K562 (cell line): ENCODE data around the gene POP5. TPM values are rescaled to one million over a fixed set of nuclear protein-coding genes. Genes with fewer than 3 reads are reported as not detected.
A peak's percentile ranks its signal among the peaks of the same experiment; 100 is the strongest.

ENCODE experiments used
- BACH1 ChIP-seq: fragments of 200-800 bp; sonication (Bioruptor generic); IDR thresholded peaks from 2 replicates; pipeline ENCODE4 v1.6.1; 2016; ENCODE audit warnings: missing genetic modification characterization, missing compliant biosample characterization
- CXXC5 ChIP-seq: fragments of 250-450 bp; sonication (Bioruptor Pico); IDR thresholded peaks from 2 replicates; pipeline ENCODE4 v1.8.0; 2022; ENCODE audit warnings: inconsistent platforms, mild to moderate bottlenecking, moderate library complexity
- EHMT2 ChIP-seq: fragments of 450-650 bp; IDR thresholded peaks from 2 replicates; pipeline ENCODE4 v1.6.1; 2018; ENCODE audit warnings: antibody characterized with exemption
- ELF1 ChIP-seq: fragments of 200-800 bp; sonication (Bioruptor generic); IDR thresholded peaks from 2 replicates; pipeline ENCODE4 v1.6.1; 2016; ENCODE audit warnings: missing genetic modification characterization, missing compliant biosample characterization
- EZH2 ChIP-seq: IDR thresholded peaks from 2 replicates; pipeline ENCODE4 v1.6.1; 2012; ENCODE audit warnings: low read depth, mild to moderate bottlenecking, inconsistent platforms, low read length, borderline replicate concordance
- HNRNPLL ChIP-seq: fragments of 200-400 bp; formaldehyde crosslinking; IDR thresholded peaks from 2 replicates; pipeline ENCODE4 v1.6.1; 2017; ENCODE audit warnings: low read length, low read depth, mild to moderate bottlenecking; ENCODE audit not compliant: poor library complexity, severe bottlenecking
- ILK ChIP-seq: fragments of 450-650 bp; IDR thresholded peaks from 2 replicates; pipeline ENCODE4 v1.6.1; 2016; ENCODE audit warnings: missing genetic modification characterization, low read depth, mild to moderate bottlenecking, missing compliant biosample characterization, moderate library complexity, borderline replicate concordance
- KLF16 ChIP-seq: IDR thresholded peaks from 2 replicates; pipeline ENCODE4 v1.6.1; 2016; ENCODE audit warnings: antibody characterized with exemption
- PML ChIP-seq: IDR thresholded peaks from 2 replicates; pipeline ENCODE4 v1.6.1; 2012; ENCODE audit warnings: low read length, inconsistent platforms
- RBM39 ChIP-seq: fragments of 200-400 bp; formaldehyde crosslinking; optimal IDR thresholded peaks from 2 replicates; pipeline ENCODE3; 2018; ENCODE audit warnings: low read depth, low read length
- TBL1XR1 ChIP-seq, 2 experiments: IDR thresholded peaks; 2 replicates each; pipeline ENCODE4 v1.6.1; 2012; ENCODE audit warnings: improper control_type of control experiment in 2 of 2, low read length in 2 of 2, mild to moderate bottlenecking in 1 of 2
- ZBTB26 ChIP-seq: fragments of 450-650 bp; formaldehyde crosslinking; IDR thresholded peaks from 2 replicates; pipeline ENCODE4 v1.4.0; 2022; ENCODE audit warnings: missing genetic modification characterization
- ZNF175 ChIP-seq: fragments of 200-800 bp; sonication (Bioruptor generic); IDR thresholded peaks from 2 replicates; pipeline ENCODE4 v1.6.1; 2016; ENCODE audit warnings: low read depth, mild to moderate bottlenecking, missing genetic modification characterization, missing compliant biosample characterization
- polyA plus RNA-seq, 8 experiments: library from polyadenylated mRNA; depleted of rRNA in 4 of 8; stranded (reverse) in 5 of 8; unstranded in 3 of 8; fragments of >200 nt; fragmentation: Nextera tagmentation in 2 of 8; fragmentation: Illumina TruSeq in 1 of 8; extraction: Ambion mirVana in 2 of 8; extraction: Trizol in 1 of 8; gene quantifications; 2 replicates each; pipeline versions ENCODE4 v1.2.1 to v1.2.3, GENCODE V29; 2011 to 2014; ENCODE audit warnings: inconsistent platforms in 1 of 8, missing spikeins in 1 of 8
- total RNA-seq, 7 experiments: library from RNA; depleted of rRNA in 6 of 7; stranded (reverse); fragments of >200 nt in 6 of 7; fragmentation: Illumina TruSeq in 2 of 7; extraction: Trizol in 2 of 7; gene quantifications; 2 replicates each; pipeline versions ENCODE4 v1.2.1 to v1.2.3, GENCODE V29; 2011 to 2021; ENCODE audit warnings: low replicate concordance in 1 of 7
- TF ChIP-seq, protein P1 (sequence below): fragments of 450-650 bp; IDR thresholded peaks from 2 replicates; pipeline ENCODE4 v1.6.1; 2016; ENCODE audit warnings: mild to moderate bottlenecking, moderate library complexity
- TF ChIP-seq, protein P2 (sequence below): fragments of 450-650 bp; IDR thresholded peaks from 2 replicates; pipeline ENCODE4 v1.6.1; 2018; ENCODE audit warnings: mild to moderate bottlenecking, low read depth; ENCODE audit not compliant: partially characterized antibody

Gene POP5
- total and polyA plus RNA-seq, 9 of the 15 experiments (the other 6 are each of a cell fraction or from before 2014, with no cell fraction given) = 57.5 to 253 (median 73.8) TPM

GRCh38 chr12:120540445-120540844, 40.8 kb downstream of the POP5 start (continued):
- TF ChIP-seq, protein P1, sequence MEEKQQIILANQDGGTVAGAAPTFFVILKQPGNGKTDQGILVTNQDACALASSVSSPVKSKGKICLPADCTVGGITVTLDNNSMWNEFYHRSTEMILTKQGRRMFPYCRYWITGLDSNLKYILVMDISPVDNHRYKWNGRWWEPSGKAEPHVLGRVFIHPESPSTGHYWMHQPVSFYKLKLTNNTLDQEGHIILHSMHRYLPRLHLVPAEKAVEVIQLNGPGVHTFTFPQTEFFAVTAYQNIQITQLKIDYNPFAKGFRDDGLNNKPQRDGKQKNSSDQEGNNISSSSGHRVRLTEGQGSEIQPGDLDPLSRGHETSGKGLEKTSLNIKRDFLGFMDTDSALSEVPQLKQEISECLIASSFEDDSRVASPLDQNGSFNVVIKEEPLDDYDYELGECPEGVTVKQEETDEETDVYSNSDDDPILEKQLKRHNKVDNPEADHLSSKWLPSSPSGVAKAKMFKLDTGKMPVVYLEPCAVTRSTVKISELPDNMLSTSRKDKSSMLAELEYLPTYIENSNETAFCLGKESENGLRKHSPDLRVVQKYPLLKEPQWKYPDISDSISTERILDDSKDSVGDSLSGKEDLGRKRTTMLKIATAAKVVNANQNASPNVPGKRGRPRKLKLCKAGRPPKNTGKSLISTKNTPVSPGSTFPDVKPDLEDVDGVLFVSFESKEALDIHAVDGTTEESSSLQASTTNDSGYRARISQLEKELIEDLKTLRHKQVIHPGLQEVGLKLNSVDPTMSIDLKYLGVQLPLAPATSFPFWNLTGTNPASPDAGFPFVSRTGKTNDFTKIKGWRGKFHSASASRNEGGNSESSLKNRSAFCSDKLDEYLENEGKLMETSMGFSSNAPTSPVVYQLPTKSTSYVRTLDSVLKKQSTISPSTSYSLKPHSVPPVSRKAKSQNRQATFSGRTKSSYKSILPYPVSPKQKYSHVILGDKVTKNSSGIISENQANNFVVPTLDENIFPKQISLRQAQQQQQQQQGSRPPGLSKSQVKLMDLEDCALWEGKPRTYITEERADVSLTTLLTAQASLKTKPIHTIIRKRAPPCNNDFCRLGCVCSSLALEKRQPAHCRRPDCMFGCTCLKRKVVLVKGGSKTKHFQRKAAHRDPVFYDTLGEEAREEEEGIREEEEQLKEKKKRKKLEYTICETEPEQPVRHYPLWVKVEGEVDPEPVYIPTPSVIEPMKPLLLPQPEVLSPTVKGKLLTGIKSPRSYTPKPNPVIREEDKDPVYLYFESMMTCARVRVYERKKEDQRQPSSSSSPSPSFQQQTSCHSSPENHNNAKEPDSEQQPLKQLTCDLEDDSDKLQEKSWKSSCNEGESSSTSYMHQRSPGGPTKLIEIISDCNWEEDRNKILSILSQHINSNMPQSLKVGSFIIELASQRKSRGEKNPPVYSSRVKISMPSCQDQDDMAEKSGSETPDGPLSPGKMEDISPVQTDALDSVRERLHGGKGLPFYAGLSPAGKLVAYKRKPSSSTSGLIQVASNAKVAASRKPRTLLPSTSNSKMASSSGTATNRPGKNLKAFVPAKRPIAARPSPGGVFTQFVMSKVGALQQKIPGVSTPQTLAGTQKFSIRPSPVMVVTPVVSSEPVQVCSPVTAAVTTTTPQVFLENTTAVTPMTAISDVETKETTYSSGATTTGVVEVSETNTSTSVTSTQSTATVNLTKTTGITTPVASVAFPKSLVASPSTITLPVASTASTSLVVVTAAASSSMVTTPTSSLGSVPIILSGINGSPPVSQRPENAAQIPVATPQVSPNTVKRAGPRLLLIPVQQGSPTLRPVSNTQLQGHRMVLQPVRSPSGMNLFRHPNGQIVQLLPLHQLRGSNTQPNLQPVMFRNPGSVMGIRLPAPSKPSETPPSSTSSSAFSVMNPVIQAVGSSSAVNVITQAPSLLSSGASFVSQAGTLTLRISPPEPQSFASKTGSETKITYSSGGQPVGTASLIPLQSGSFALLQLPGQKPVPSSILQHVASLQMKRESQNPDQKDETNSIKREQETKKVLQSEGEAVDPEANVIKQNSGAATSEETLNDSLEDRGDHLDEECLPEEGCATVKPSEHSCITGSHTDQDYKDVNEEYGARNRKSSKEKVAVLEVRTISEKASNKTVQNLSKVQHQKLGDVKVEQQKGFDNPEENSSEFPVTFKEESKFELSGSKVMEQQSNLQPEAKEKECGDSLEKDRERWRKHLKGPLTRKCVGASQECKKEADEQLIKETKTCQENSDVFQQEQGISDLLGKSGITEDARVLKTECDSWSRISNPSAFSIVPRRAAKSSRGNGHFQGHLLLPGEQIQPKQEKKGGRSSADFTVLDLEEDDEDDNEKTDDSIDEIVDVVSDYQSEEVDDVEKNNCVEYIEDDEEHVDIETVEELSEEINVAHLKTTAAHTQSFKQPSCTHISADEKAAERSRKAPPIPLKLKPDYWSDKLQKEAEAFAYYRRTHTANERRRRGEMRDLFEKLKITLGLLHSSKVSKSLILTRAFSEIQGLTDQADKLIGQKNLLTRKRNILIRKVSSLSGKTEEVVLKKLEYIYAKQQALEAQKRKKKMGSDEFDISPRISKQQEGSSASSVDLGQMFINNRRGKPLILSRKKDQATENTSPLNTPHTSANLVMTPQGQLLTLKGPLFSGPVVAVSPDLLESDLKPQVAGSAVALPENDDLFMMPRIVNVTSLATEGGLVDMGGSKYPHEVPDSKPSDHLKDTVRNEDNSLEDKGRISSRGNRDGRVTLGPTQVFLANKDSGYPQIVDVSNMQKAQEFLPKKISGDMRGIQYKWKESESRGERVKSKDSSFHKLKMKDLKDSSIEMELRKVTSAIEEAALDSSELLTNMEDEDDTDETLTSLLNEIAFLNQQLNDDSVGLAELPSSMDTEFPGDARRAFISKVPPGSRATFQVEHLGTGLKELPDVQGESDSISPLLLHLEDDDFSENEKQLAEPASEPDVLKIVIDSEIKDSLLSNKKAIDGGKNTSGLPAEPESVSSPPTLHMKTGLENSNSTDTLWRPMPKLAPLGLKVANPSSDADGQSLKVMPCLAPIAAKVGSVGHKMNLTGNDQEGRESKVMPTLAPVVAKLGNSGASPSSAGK = no peak
- TF ChIP-seq EHMT2 = peak; percentile 73
- TF ChIP-seq PML = peak; percentile 98
- no peak for TF ChIP-seq ZBTB26 (CRISPR knock-in tag)
- peak; percentile 86 for TF ChIP-seq ZNF175
- TF ChIP-seq TBL1XR1 (IDR thresholded peaks at IDR 0.05; ENCODE audit: low read length in 2 of 2) = peak in 1 of 2 experiments; percentile 96; a peak in 2 of 4 replicates
- TF ChIP-seq EZH2 = no peak; the same call in 1 of the 2 replicates
- peak; percentile 76 for TF ChIP-seq CXXC5 (CRISPR knock-in tag)
- no peak for TF ChIP-seq RBM39
- TF ChIP-seq ELF1 (tag) = peak; percentile 26; the same call in 1 of the 2 replicates
- 0 out of 2 replicates have a peak, but pooled peaks have one; percentile 61 for TF ChIP-seq BACH1 (tag)
- TF ChIP-seq ILK (tag) = no peak
- peak; percentile 97 for TF ChIP-seq KLF16
- TF ChIP-seq, protein P2, sequence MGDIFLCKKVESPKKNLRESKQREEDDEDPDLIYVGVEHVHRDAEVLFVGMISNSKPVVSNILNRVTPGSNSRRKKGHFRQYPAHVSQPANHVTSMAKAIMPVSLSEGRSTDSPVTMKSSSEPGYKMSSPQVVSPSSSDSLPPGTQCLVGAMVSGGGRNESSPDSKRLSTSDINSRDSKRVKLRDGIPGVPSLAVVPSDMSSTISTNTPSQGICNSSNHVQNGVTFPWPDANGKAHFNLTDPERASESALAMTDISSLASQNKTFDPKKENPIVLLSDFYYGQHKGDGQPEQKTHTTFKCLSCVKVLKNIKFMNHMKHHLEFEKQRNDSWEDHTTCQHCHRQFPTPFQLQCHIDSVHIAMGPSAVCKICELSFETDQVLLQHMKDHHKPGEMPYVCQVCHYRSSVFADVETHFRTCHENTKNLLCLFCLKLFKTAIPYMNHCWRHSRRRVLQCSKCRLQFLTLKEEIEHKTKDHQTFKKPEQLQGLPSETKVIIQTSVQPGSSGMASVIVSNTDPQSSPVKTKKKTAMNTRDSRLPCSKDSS = no peak
- TF ChIP-seq HNRNPLL = no peak
